GM13976 (cell line): ENCODE measurements around the gene CYP2D6.
"Not testable (repeated sequence)": the region's sequence is repeated elsewhere in the genome, so short reads cannot be mapped to it uniquely, and the experiment has no call there.

Source experiments
- DNase-seq: peaks from one replicate; pipeline ENCODE4 v3.0.0; 2012; ENCODE audit warnings: low spot score
- CTCF ChIP-seq: IDR thresholded peaks from 2 replicates; pipeline ENCODE4 v1.5.1; 2012; ENCODE audit warnings: borderline replicate concordance, mild to moderate bottlenecking; ENCODE audit not compliant: insufficient read depth; ENCODE audit errors: extremely low read depth, missing control alignments, control extremely low read depth
- in situ Hi-C: fragments of 300-500 bp; cut with MboI; formaldehyde crosslinking; loops from one replicate; pipeline ENCODE4 v1.12.0; 2022; ENCODE audit warnings: low sequenced_read_pairs, mixed read lengths, inconsistent platforms; ENCODE audit not compliant: unreplicated experiment

CYP2D6 gene

GRCh38 chr22:42152661-42153270 is 22.2 kb upstream of the CYP2D6 start:
- no peak for TF ChIP-seq CTCF
- in situ Hi-C loops: no loop called here
- DNase-seq: no peak

GRCh38 chr22:42151924-42152635 is 21.5 kb upstream of the CYP2D6 start:
- in situ Hi-C loops: no loop called here
- TF ChIP-seq CTCF: no peak
- no peak for DNase-seq

GRCh38 chr22:42150727-42151590 is 20.3 kb upstream of the CYP2D6 start:
- no peak for TF ChIP-seq CTCF
- DNase-seq: no peak
- in situ Hi-C loops: no loop called here

GRCh38 chr22:42149798-42150197 is 19.2 kb upstream of the CYP2D6 start:
- in situ Hi-C loops, DNase-seq: not testable (repeated sequence)

- no peak for DNase-seq
- no peak for TF ChIP-seq CTCF
- in situ Hi-C loops: no loop called here
Observed at GRCh38 chr22:42145175-42145574, 14.6 kb upstream of the CYP2D6 start.

GRCh38 chr22:42143859-42144822 is 13.5 kb upstream of the CYP2D6 start:
- DNase-seq, in situ Hi-C loops: not testable (repeated sequence)
